HL-60 (cell line): ENCODE results near the gene DPH6.

ENCODE experiments used
- GABPA ChIP-seq: IDR thresholded peaks from 2 replicates; pipeline ENCODE4 v1.6.1; 2012; ENCODE audit warnings: low read depth
- POLR2AphosphoS5 ChIP-seq: IDR thresholded peaks from 2 replicates; pipeline ENCODE4 v1.6.1; 2012; ENCODE audit warnings: low read depth
- SPI1 ChIP-seq: IDR thresholded peaks from 2 replicates; pipeline ENCODE4 v1.6.1; 2012; ENCODE audit warnings: low read depth, mild to moderate bottlenecking, borderline replicate concordance
- TF ChIP-seq, protein P1 (sequence below): IDR thresholded peaks from one replicate; pipeline ENCODE4 v1.5.1; 2011; ENCODE audit warnings: low read length, control low read depth, inconsistent platforms; ENCODE audit not compliant: insufficient read depth
- TF ChIP-seq, protein P2 (sequence below): IDR thresholded peaks from 2 replicates; pipeline ENCODE4 v1.6.1; 2012; ENCODE audit warnings: low read depth; ENCODE audit not compliant: insufficient replicate concordance

DNA sequence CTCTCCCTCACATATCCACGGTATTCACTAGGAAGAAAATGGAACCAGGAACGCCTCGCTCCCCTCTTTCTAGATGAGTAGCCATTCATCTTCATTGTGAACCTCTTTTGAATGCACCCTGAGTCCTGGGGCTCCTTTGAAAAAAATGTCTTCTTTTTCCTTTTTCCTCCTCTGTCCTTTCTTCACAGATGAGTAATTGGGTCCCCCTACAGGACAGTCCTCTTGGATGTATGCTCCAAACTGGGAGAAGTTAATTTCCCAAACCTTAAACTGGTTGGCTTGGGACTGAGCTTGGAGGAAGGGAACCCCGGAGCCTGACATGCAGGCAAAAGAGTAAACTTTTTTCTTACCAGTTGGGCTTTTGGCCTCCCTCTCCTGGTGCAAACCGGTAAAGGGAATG lies 108.8 kb downstream of the DPH6 start:
- TF ChIP-seq, protein P1, sequence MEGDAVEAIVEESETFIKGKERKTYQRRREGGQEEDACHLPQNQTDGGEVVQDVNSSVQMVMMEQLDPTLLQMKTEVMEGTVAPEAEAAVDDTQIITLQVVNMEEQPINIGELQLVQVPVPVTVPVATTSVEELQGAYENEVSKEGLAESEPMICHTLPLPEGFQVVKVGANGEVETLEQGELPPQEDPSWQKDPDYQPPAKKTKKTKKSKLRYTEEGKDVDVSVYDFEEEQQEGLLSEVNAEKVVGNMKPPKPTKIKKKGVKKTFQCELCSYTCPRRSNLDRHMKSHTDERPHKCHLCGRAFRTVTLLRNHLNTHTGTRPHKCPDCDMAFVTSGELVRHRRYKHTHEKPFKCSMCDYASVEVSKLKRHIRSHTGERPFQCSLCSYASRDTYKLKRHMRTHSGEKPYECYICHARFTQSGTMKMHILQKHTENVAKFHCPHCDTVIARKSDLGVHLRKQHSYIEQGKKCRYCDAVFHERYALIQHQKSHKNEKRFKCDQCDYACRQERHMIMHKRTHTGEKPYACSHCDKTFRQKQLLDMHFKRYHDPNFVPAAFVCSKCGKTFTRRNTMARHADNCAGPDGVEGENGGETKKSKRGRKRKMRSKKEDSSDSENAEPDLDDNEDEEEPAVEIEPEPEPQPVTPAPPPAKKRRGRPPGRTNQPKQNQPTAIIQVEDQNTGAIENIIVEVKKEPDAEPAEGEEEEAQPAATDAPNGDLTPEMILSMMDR: no peak
- TF ChIP-seq, protein P2, sequence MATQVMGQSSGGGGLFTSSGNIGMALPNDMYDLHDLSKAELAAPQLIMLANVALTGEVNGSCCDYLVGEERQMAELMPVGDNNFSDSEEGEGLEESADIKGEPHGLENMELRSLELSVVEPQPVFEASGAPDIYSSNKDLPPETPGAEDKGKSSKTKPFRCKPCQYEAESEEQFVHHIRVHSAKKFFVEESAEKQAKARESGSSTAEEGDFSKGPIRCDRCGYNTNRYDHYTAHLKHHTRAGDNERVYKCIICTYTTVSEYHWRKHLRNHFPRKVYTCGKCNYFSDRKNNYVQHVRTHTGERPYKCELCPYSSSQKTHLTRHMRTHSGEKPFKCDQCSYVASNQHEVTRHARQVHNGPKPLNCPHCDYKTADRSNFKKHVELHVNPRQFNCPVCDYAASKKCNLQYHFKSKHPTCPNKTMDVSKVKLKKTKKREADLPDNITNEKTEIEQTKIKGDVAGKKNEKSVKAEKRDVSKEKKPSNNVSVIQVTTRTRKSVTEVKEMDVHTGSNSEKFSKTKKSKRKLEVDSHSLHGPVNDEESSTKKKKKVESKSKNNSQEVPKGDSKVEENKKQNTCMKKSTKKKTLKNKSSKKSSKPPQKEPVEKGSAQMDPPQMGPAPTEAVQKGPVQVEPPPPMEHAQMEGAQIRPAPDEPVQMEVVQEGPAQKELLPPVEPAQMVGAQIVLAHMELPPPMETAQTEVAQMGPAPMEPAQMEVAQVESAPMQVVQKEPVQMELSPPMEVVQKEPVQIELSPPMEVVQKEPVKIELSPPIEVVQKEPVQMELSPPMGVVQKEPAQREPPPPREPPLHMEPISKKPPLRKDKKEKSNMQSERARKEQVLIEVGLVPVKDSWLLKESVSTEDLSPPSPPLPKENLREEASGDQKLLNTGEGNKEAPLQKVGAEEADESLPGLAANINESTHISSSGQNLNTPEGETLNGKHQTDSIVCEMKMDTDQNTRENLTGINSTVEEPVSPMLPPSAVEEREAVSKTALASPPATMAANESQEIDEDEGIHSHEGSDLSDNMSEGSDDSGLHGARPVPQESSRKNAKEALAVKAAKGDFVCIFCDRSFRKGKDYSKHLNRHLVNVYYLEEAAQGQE: no peak
- TF ChIP-seq POLR2AphosphoS5 (no peak), SPI1 (no peak), GABPA (no peak)
